ENCODE results near the gene LRRC3C.
"Not testable (repeated sequence)": the region's sequence is repeated elsewhere in the genome, so short reads cannot be mapped to it uniquely, and the experiment has no call there.

Gene LRRC3C, protein sequence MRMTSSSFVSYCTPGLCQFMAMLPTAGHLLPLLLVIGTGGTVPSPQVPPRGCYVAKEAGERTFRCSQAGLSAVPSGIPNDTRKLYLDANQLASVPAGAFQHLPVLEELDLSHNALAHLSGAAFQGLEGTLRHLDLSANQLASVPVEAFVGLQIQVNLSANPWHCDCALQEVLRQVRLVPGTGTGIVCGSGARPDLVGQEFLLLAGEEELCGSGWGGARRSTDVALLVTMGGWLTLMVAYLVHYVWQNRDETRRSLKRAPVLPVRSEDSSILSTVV

DNA sequence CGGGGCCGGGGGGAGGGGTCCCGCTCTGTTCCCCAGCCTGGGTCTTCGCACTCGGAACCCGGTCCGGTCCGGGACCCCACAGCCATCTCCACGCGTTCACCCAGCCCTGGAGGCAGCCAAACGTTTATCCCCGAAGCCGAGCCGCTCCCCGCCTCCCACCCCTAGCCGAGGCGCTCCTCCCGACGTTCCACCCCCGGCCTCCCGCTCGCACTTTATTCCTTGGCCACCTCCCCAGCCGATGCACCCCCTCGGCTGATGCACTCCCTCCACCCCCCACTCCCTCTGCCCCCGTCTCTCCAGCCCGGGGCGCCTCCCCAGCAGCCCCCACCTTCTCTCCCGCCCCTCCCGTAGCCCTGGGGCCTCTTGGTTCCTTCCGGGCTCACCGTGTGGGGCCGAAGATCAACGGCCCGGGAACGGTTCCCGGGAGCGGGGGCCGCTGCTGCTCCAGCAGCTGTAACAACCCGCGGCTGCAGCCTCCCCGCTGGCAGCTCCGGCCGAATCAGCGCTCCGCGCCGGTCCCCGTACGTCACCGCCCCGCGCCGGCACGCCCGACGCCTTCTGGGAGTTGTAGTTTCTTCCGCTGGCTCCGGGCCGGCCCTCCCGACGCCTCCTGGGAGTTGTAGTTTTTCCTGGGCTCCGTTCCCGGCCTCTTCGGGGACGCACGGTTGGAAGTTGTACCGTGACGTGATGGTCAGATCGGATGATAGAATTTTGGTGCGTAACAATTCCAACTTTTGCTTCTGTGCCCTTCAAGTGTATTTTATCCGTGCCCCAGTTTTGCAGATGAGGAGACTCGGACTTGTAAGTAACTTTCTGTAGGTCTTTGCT, at the start of gene LRRC3C, which contains the start of gene ORMDL3:
TSS of gene LRRC3C (plus strand) at position 632 of the 828 bp plus-strand sequence. CDS start 13,792 bp downstream, outside the sequence.
TSS of gene ORMDL3 (minus strand) at position 501 of the 828 bp plus-strand sequence. CDS start 3,398 bp downstream, outside the sequence.
- DNase-seq: peak; percentile 94 to 95

DNA sequence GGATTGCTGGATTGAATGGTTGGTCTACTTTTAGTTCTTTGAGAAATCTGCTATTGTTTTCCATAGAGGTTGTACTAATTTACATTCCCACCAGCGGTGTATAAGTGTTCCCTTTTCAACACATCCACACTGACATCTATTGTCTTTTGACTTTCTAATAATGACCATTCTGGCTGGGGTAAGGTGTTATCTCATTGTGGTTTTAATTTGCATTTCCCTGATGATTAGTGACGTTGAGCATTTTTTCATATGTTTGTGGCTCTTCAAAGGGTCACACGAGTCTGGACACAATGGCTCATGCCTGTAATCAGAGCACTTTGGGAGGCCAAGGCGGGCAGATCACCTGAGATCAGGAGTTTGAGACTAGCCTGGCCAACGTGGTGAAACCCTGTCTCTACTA, 41.4 kb upstream of the LRRC3C start:
- DNase-seq: not testable (repeated sequence)

DNA sequence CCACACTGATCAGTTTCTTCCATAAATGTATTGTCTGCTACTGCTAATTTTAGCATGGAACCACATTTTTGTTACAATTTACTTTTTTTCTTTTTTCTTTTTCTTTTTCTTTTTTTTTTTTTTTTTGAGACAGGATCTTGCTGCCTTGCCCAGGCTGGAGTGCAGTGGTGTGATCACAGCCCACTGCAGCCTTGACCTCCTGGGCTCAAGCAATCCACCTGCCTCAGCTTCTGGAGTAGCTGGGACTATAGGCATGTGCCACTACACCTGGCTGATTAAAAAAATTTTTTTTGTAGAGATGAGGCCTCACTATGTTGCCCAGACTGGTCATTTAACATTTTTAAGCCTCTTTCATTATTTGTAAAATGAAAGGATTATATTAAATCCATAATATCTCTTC, 40.5 kb upstream of the LRRC3C start:
- no peak for DNase-seq

DNA sequence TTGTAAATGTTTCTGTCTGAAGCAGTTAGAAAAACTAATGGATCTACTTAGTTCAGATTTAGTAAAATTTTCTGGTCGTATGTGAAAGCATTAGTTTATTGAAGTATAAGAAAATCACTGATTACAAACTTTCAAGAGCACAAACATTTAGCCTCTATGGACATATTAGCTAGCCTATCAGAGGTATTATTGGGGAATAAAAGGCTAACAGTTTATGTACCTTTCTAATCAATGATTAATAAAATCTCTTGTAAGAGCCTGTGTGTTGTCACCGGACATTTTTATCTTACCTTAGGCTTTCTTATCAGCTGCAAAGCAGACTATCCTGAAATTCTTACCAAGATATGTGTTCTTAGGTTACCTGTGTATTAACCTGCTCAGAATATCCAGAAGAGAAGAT, 38.3 kb upstream of the LRRC3C start:
- DNase-seq: no peak

DNA sequence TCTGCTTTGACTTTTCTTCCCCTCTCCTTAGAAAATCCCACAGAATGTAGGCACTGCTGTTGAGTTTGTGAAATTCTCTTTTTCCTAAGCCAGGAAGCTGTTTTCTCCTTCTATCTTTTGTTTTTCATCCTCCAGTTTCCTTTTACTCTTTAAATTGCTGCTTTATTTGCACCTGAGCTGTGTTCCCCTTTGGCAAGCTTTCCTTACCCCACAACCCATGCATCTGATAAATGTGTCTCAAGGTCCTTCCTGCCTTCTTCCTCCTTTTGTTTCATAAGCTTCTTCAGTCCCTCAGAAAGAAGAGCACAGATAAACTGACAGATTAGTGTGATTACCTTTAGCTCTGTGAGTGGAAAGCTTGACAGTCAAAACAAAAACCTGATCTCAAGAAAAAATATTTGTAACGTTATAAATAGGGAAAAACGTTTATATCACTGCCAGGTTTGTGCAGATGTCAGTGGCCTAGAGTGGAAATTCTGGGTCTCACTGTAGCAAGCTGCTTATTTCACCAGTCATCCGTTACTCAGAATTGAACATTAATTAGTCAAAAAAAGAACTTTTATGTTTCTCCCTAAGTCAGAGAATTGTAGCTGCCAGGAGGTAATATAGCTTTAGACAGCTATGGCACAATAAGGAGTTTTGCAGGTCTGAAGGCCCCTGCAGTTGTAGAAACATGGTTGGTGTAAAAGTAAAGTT, 32.7 kb upstream of the LRRC3C start:
- DNase-seq: no peak

DNA sequence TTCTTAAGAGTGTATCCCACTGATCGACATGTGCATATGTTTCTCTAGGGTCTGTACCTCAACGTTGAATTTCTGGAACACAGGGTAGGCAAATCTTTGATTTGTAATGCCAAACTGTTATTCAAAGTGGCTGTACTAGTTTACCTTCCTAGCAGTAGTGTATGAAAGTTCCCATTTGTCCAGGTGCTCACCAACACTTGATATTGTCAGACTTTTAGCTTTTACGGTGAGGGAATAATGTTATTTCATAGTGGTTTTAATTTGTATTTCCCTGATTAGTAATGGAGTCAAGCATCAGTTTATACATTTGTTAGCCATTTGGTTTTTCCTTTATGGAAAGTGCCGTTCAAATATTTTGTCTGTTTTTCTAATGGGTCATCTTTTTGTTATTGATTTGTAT, 29.4 kb upstream of the LRRC3C start:
- DNase-seq: no peak

DNA sequence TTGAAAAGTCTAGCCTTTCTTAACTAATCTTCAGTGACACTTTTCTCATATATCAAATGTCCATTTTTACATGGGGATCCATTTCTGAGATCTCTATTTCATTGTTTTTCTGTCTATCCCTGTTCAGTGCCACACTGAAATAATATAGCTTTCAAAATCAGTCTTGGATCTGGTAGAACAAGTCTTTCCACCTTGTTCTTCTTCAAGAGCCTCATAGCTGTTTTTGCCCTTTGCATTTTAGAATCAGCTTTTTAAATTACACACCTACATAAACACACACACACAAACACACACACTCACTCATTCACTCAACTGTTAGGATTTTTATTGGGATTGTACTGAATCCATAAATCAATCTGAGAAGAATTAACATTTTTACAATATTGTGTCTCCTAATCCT, 28.3 kb upstream of the LRRC3C start:
- DNase-seq: no peak

DNA sequence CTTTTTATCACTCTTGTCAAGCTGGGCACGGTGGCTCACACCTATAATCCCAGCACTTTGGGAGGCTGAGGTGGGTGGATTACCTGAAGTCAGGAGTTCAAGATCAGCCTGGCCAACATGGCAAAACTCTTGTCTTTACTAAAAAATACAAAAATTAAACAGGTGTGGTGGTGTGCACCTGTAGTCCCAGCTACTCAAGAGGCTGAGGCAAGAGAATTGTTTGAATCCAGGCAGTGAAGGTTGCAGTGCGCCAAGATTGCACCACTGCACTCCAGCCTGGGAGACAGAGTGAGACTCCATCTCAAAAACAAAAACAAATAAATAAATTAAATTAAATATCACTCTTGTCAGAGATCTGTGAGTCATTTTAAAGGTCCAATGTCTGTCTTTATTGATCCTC, 25.5 kb upstream of the LRRC3C start:
- not testable (repeated sequence) for DNase-seq

DNA sequence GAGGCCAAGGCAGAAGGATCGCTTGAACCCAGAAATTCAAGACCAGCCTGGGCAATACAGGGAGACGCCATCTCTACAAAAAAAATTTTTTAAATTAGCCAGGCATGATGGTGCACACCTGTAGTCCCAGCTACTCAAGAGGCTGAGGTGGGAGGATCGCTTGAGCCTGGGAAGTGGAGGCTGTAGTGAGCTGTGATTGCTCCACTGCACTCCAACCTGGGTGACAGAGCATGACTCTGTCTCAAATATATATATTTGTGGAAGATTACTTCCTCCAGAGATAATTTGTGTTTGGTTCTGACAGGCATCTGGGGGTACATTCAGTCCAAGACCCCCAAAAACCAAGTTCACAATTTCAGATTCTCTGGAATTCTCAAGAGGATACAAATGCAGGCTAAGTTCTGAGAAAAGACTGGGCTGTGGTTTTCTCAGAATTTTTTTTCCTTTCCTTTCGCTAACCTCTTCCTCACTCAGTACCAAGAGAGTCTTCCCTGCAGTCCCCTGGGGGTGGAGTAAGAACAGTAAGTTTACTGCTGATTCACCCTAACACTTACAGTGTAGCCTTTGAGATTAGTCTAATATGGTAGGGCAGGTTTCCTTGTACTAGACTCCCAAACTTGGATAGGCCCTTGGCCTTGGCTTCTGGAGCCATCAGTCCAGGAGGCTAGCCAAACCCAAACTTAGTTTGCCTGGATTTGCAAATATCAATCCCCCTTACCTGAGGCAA, 24.2 kb upstream of the LRRC3C start:
- no peak for DNase-seq

DNA sequence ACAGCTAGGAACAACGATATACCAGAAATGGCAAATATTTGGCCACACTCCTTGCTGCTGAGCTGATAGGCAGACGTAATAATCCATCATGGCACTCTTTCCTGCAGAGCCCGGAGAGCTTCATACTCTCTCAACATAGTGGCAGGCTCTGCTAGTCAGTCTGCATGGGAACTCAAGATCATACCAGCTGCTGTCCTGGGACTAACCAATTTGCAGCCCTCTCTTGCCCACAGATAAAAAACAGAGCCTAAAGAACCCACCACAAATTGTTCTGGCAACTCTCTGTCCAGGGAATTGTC, 22.6 kb upstream of the LRRC3C start:
- DNase-seq: no peak

DNA sequence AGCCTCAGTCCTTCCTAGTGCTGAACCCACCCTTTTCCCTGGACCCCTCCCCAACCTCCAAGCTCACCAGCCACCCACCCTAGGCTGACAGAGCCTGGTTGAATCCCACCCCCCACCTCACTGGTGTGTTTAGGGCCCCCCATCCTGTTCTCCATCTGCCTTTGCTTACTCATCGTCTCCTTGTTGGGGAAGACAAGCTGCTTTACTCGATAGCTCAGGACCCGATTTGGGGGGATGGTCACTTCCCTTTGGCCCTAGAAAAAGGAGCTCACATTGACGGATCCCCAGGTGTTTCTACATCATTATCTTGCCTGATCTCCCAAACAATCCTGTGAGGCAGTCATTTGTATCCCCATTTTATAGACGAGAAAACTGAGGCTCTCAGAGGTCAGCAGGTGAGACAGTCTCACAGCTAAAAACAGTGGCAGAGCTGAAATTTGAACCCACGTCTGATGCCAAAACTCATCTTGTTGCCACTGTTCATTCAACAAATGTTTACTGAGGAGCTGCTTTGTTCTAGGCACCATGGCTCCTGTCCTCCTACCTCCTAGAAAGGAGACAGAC, 18.7 kb upstream of the LRRC3C start:
- DNase-seq: no peak

DNA sequence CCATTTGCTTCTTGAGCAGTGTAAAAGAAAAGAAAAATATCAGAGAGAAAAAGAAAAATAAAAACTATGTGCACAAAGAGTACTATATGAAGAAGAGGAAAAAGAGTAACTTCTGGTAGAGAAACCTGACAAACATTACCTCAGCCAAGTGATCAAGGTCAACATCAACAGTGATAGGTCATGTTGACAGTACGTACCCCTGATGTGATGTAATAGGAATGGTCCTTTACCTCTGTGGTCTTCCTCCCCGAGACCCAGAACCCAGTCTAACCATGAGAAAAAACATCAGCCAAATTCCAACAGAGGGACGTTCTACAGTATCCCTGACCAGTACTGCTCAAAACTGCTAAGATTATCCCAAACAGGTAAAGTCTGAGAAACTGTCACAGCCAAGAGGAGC, 13.5 kb upstream of the LRRC3C start:
- no peak for DNase-seq

DNA sequence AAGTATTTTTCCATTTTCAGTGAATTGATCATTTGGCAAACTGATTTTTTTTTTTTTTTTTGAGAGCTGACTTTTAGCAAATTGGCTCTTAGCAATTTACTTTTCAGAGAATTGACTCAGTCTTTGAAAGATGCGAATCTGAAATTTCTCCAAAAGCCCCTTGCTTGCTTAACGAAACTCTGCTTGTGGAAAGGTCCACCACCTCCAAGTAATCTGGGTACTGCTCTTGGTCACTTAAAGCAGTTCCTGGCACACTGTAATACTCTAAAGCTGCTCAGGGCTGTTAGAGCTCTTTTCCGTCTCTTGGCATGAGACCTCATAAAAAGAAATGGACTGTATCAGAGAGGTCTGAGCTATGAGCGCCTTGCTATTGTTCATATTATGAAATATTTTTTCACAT, 12.0 kb upstream of the LRRC3C start:
- DNase-seq: no peak

DNA sequence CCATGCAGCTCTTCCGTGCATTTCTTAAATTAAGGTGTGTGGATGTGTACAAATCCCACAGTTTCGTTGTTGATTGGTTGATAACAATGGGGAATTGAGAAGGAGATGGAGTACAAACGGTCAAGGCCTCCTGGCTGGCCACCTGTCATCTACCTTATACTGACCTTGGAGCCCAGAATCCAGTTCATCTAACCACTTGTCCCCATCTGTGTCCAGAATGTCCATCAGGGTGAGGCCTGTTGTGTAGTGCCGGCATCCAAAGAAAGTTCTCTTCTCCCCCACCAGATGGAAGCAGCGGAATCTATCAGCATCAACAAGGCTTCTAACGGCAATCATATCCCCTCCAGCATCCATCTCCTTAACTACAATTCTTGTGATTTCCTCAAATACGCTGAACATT, 10.6 kb upstream of the LRRC3C start:
- no peak for DNase-seq

DNA sequence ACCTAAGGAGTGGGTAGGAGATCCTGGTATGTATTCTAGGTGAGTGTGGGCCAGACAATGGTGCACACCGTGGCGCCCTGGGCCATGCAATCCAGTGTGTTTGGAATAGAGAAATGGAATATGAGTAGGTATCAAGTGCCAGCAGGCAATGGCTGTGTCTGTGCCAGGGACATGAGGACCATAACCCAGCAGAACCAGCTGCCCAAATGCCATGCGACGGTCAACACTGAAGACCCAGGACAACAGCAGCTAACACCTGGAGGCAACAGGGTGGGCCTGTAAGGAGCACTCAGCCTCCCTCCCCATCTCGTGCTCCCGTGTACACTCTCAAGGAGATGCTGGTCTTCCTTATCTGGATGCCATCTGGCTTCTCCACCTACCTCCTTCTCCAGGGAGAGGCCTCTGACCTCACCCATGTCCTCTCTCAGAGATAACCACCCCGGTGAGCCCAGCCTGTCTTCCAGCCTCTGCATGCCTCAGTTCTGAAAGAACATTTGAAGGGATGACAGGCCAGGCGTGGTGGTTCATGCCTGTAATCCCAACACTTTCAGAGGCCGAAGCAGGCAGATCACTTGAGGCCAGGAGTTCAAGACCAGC, 8.3 kb upstream of the LRRC3C start:
- no peak for DNase-seq

DNA sequence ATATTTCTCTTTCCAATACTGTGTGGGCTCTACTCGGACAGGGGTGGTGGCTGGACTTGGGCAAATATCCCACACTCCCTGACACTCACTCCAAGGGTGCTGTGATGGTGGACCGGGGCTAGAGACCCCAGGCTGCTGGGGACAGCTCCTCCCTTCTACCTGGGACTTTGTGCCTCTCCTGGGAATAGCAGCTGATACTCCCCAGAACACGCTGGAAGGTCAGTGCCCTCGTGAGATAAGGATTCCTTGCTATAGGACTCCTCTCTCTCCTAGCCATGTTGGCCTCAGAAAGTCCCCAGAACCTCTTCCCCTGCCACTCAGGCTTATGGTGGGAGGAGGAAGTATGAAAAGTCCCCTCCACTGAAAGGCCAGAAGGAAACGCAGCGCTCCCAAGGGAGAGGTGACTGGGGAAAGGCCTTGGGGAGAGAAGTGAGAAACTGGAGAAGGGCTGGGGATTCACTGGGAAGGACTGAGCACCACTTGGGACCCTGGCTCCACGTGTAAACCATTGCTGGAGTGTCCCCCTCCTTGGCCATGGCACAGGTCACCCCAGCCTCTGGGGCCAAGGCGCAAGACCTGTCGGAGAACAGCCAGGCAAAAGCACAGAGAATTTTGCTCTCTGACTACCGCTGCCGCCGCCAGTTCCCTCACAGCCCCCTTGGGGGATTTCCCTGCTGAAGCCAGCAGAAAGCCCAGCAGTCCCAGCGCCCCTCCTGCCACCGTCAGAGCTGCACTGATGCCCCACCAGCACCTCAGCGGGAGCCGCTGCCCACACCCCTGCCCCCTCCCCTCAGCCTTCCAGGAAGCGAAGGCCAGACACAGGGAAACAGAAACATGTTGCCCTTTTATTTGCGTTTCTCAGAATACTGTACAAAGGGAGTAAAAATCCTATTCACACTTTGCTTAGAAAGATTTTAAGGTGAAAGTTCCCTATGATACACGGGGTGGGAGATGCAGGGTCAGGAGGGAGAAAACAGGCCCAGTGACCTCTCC, 7.0 kb upstream of the LRRC3C start:
- DNase-seq: no peak

DNA sequence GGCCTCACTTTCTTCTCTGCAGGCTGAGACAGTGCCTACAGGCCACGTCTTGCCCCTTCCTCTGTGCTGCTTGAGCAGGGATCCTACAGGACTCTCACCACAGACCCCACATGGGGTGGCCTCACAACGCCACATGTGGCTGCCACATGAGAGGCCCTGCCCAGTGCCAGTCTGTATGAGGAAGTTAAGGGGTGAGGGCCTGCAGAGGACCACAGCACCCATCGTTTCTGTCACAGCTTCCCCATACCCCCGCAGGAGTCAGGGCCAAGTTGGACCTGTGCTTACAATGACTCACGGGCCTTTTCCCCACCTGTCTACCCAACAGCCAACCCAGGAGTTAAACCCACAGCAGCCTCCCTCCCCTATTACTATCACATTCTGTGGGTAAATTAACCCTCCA, 6.2 kb upstream of the LRRC3C start:
- DNase-seq: no peak

DNA sequence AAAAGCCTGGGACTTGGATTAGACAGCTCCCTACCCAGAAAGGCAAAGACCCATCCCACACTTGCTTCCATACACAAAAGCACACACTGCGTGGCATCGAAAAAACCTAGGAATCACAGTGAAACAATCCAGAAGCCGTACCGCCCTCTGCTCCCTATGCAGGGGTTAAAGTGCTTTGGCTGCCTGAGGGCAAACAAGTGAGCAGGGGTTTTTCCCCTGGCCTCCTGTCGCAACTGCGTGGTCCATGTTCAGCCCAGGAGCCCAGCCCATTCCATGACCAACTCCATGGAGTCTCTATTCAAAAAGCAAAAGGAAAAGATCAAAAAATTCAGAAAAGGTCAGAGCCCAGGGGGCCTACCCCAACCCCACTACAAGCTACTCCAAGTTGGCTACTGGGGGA, 5.5 kb upstream of the LRRC3C start:
- no peak for DNase-seq

DNA sequence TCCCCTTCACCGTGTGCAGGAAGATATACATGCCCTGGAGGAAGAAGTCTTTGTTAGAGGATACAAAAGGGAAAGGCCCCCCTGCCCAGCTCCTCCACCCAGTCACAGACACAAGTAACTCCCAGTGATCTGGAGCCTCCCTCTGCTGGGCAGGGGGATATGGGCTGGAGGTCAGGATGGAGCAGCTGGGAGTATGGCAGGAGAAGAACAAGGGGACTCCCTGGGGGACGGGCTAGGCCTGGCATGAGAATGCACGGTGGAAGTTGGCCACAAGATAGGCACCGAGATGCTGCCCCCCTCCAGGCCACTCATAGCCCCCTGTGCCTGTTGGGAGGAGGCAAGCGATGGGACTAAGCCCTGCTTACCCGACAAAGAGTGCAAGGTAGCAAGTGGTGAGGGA, 4.3 kb upstream of the LRRC3C start:
- no peak for DNase-seq

DNA sequence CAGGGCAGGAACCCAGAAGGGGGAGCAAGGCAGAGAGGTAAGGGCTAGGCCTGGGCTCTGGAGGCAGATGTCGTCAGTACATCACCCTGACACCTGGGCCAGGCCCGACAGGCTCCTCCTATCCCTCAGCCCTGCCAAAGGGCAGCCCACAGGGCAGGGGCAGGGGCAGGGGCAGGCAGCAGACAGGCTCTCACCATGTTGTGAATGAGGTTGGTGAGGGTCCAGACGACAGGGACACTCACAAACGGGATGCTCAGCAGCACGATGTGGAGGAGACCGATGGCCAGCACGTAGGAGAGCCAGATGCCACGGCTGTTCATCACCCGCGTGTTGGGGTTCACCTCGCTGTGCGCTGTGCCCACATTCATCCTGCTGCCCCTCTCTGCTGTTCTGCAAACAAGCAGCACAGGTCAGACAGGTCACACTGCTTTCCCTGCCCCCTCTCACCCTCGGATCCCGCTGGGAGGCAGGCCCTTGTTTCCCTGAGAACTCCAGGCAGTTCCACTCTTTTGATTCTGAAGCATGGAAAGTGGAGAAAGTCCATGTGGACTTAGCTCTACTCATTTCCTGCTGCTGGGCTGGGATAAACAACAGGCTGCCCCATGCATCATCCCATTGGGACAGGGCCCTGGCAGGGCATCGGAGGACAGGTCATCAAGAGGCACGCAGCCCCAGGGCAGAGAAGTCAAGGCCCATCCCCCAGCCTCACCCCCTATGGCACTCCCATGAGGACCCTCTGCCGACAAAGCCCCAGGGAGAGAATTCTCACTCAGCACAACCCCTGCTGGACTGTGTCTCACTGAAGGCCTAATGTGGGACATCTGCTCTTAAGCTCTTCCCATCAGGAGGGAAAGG, 3.5 kb upstream of the LRRC3C start:
- DNase-seq: no peak

Data from NCI-H2081 (cell line).